OCI-LY7 (cell line): Measurements from ENCODE around the gene DENND10.

Experiments
- CTCF ChIP-seq: fragments of 200-600 bp; sonication (generic); conservative IDR thresholded peaks from 2 replicates; pipeline ENCODE4 v1.5.1; 2014; ENCODE audit warnings: mild to moderate bottlenecking, antibody characterized with exemption, low read length, moderate library complexity, mixed read lengths
- EZH2phosphoT487 ChIP-seq: fragments of 200-600 bp; sonication (generic); IDR thresholded peaks from 2 replicates; pipeline ENCODE4 v1.6.1; 2018; ENCODE audit warnings: low read depth, borderline replicate concordance, mild to moderate bottlenecking, mixed run types, antibody characterized with exemption, low read length, moderate library complexity, mixed read lengths

GRCh38 chr10:119098576-119098975, 5.3 kb upstream of the DENND10 start:
- no peak for TF ChIP-seq CTCF
- TF ChIP-seq EZH2phosphoT487 = no peak
